K562 (cell line): ENCODE measurements around the gene TMEM260. TPM values are rescaled to one million over a fixed set of nuclear protein-coding genes. Genes with fewer than 3 reads are reported as not detected.

Source experiments
- ATAC-seq: fragments of 200-7000 bp; cut with Tn5 transposase; 3 replicates; pipeline ENCODE4 v1.9.1; 2020; ENCODE audit warnings: moderate library complexity
- BruUV-seq: library from RNA; stranded (reverse); fragments of 400-500 nt; replicated peaks from 2 replicates; lab custom pipeline; 2021; lab: Mats Ljungman, UMichigan
- CTCF ChIA-PET: fragments of 300-600 bp; formaldehyde crosslinking; extraction: SDS; loops from one replicate; lab custom pipeline; 2021; ENCODE audit warnings: low intra/inter-chr PET ratio; lab: Yijun Ruan, JAX
- POLR2A ChIA-PET: fragments of 300-600, 350-650 bp; sonication (Branson Sonifier 250); formaldehyde crosslinking; extraction: SDS; loops from one replicate; lab custom pipeline; 2021; ENCODE audit warnings: antibody characterized with exemption, inconsistent platforms; lab: Yijun Ruan, JAX
- DNase-seq, 4 experiments: peaks; one replicate each; pipeline versions ENCODE4 v3.0.0 to v3.0.0-alpha.2; 2011 to 2018; ENCODE audit warnings: low spot score in 3 of 4, mixed read lengths in 3 of 4; ENCODE audit errors: extremely low read depth in 1 of 4
- FAIRE-seq: peaks from 2 replicates; lab custom pipeline; 2011; peaks lifted over from hg19 to GRCh38; lab: Jason Lieb, UNC
- H2AFZ ChIP-seq: 2 replicates; pipeline ENCODE4 v1.6.0; 2011; ENCODE audit warnings: low read depth, low read length, control low read depth, inconsistent platforms
- H3K27ac ChIP-seq: fragments of 200-600 bp; 3 replicates; pipeline ENCODE4 v1.8.0; 2011; ENCODE audit warnings: low read depth, mild to moderate bottlenecking, control low read depth, inconsistent platforms, low read length, moderate library complexity, mixed read lengths; ENCODE audit errors: extremely low read depth
- H3K27me3 ChIP-seq, 2 experiments: fragments of 300-600 bp in 1 of 2; 2 replicates in 1 of 2; 3 replicates in 1 of 2; pipeline versions ENCODE4 v1.6.0 to v1.8.0; 2011; ENCODE audit warnings: inconsistent platforms in 2 of 2, low read length in 2 of 2, mild to moderate bottlenecking in 1 of 2, mixed read lengths in 1 of 2, moderate library complexity in 1 of 2; ENCODE audit not compliant: control insufficient read depth in 2 of 2, insufficient read depth in 2 of 2
- H3K36me3 ChIP-seq: fragments of 300-600 bp; 3 replicates; pipeline ENCODE4 v1.8.0; 2011; ENCODE audit warnings: mild to moderate bottlenecking, low read length, inconsistent platforms; ENCODE audit not compliant: control insufficient read depth, insufficient read depth
- H3K4me1 ChIP-seq, 2 experiments: fragments of 200-600 bp in 1 of 2; replicated peaks in 1 of 2; 2 replicates in 1 of 2; 3 replicates in 1 of 2; pipeline versions ENCODE4 v1.5.1 to v1.8.0; 2011; ENCODE audit warnings: inconsistent platforms in 2 of 2, low read length in 2 of 2, mild to moderate bottlenecking in 1 of 2, mixed read lengths in 1 of 2, moderate library complexity in 1 of 2; ENCODE audit not compliant: control insufficient read depth in 2 of 2, insufficient read depth in 2 of 2
- H3K4me2 ChIP-seq: 2 replicates; pipeline ENCODE4 v1.6.1; 2011; ENCODE audit warnings: low read length, control low read depth, inconsistent platforms, mixed read lengths; ENCODE audit not compliant: insufficient read depth
- H3K4me3 ChIP-seq: fragments of 200-600 bp; sonication (generic), shearing (Covaris generic); 2 replicates; pipeline ENCODE4 v1.5.1; 2016; ENCODE audit warnings: control low read depth, inconsistent platforms
- H3K79me2 ChIP-seq: fragments of 200-600 bp; 3 replicates; pipeline ENCODE4 v1.8.0; 2011; ENCODE audit warnings: low read length, inconsistent platforms; ENCODE audit not compliant: control insufficient read depth, insufficient read depth
- H3K9ac ChIP-seq, 2 experiments: 2 replicates each; pipeline versions ENCODE4 v1.6.0 to v1.6.1; 2011; ENCODE audit warnings: low read depth in 2 of 2, low read length in 2 of 2, control low read depth in 1 of 2, inconsistent platforms in 1 of 2, mild to moderate bottlenecking in 1 of 2, mixed read lengths in 1 of 2; ENCODE audit not compliant: insufficient read depth in 1 of 2
- H3K9me1 ChIP-seq: one replicate; pipeline ENCODE4 v1.6.0; 2011; ENCODE audit warnings: inconsistent platforms, mild to moderate bottlenecking, low read length, moderate library complexity; ENCODE audit not compliant: control insufficient read depth, insufficient read depth
- H3K9me3 ChIP-seq: replicated peaks from 2 replicates; pipeline ENCODE4 v1.5.1; 2011; ENCODE audit warnings: low read depth, low read length, inconsistent platforms; ENCODE audit not compliant: control insufficient read depth, insufficient read depth
- H4K20me1 ChIP-seq: replicated peaks from 2 replicates; pipeline ENCODE4 v1.6.1; 2011; ENCODE audit warnings: low read length, inconsistent platforms, mixed read lengths; ENCODE audit not compliant: control insufficient read depth, insufficient read depth
- CBFB ChIP-seq: sonication (generic); formaldehyde crosslinking; IDR thresholded peaks from 2 replicates; pipeline ENCODE4 v1.4.0; 2020; ENCODE audit warnings: mild to moderate bottlenecking, missing genetic modification reagents
- CREB3L1 ChIP-seq: fragments of 450-650 bp; IDR thresholded peaks from 2 replicates; pipeline ENCODE4 v1.6.1; 2014; ENCODE audit warnings: low read depth, mild to moderate bottlenecking, moderate library complexity, borderline replicate concordance
- E2F1 ChIP-seq: sonication (generic); formaldehyde crosslinking; IDR thresholded peaks from 2 replicates; pipeline ENCODE4 v1.8.1; 2023; ENCODE audit warnings: mild to moderate bottlenecking, missing genetic modification reagents, moderate library complexity
- IRF9 ChIP-seq: fragments of 450-650 bp; IDR thresholded peaks from 2 replicates; pipeline ENCODE4 v1.6.1; 2016; ENCODE audit warnings: missing biosample characterization, missing genetic modification characterization
- MGA ChIP-seq: fragments of 450-650 bp; IDR thresholded peaks from 2 replicates; pipeline ENCODE4 v1.6.1; 2016; ENCODE audit warnings: mild to moderate bottlenecking, moderate library complexity
- PHB2 ChIP-seq: fragments of 450-650 bp; IDR thresholded peaks from 2 replicates; pipeline ENCODE4 v1.6.1; 2017; ENCODE audit warnings: low read depth
- WGBS: fragments of 100-300 bp; shearing (Covaris generic); methylation state at CpG from one replicate; pipeline ENCODE4 v1.1.6; 2016; ENCODE audit warnings: low coverage, mixed read lengths; ENCODE audit not compliant: insufficient coverage; ENCODE audit errors: missing lambda C conversion rate; 5-methylcytosine and 5-hydroxymethylcytosine counted together
- in situ Hi-C: fragments of 300-500 bp; cut with MboI; formaldehyde crosslinking; loops from 4 replicates; pipeline ENCODE4 v1.15.0; 2018; ENCODE audit warnings: inconsistent platforms, mixed read lengths
- intact Hi-C: fragments of 100-400 bp; cut with micrococcal nuclease; formaldehyde crosslinking; loops from 2 replicates; pipeline ENCODE4 v1.14.2; 2022
- polyA plus RNA-seq, 8 experiments: library from polyadenylated mRNA; depleted of rRNA in 4 of 8; stranded (reverse) in 5 of 8; unstranded in 3 of 8; fragments of >200 nt; fragmentation: Nextera tagmentation in 2 of 8; fragmentation: Illumina TruSeq in 1 of 8; extraction: Ambion mirVana in 2 of 8; extraction: Trizol in 1 of 8; gene quantifications; 2 replicates each; pipeline versions ENCODE4 v1.2.1 to v1.2.3, GENCODE V29; 2011 to 2014; ENCODE audit warnings: inconsistent platforms in 1 of 8, missing spikeins in 1 of 8
- total RNA-seq, 7 experiments: library from RNA; depleted of rRNA in 6 of 7; stranded (reverse); fragments of >200 nt in 6 of 7; fragmentation: Illumina TruSeq in 2 of 7; extraction: Trizol in 2 of 7; gene quantifications; 2 replicates each; pipeline versions ENCODE4 v1.2.1 to v1.2.3, GENCODE V29; 2011 to 2021; ENCODE audit warnings: low replicate concordance in 1 of 7

Gene TMEM260
- total and polyA plus RNA-seq, 9 of the 15 experiments (the other 6 are each of a cell fraction or from before 2014, with no cell fraction given): 2.2 to 9.4 (median 6.0) TPM

GRCh38 chr14:56562883-56563282, 16.7 kb upstream of the TMEM260 start:
- ChIA-PET POLR2A (interaction anchor here (0.5 kb wide), 1 partner anchor 434 kb away, joined by 3 read pairs; no protein-coding TSS in a partner anchor), CTCF (interaction anchor here (0.6 kb wide), 1 partner anchor 330 kb away, joined by 3 read pairs; no protein-coding TSS in a partner anchor)
- DNase-seq: no peak
- no peaks in the 10 kb centered on the region for H3K36me3 ChIP-seq
- H2AFZ ChIP-seq: no peak overlapping the region
- no peak overlapping the region for H3K4me3 ChIP-seq
- H3K79me2 ChIP-seq: no peaks in the 10 kb centered on the region
- no peak for FAIRE-seq
- no peak for ATAC-seq
- intact Hi-C loops: no loop called here
- in situ Hi-C loops: loop anchor here (10.0 to 25.0 kb wide), 2 partner anchors 499 to 612 kb away; no protein-coding TSS in a partner anchor
- no peaks in the 10 kb centered on the region; a peak in 2 of 5 replicates for H3K27me3 ChIP-seq
- H3K27ac ChIP-seq: no peak overlapping the region
- 20% methylated on average over 1 of the region's 1 CpG for WGBS
- no peaks in the 10 kb centered on the region for H3K9me3 ChIP-seq
- no peaks in the 10 kb centered on the region for H3K4me1 ChIP-seq
- no peaks in the 10 kb centered on the region for H3K9me1 ChIP-seq
- BruUV-seq: no TSS peak
- no peak overlapping the region for H3K9ac ChIP-seq
- no peak overlapping the region for H3K4me2 ChIP-seq
- no peaks in the 10 kb centered on the region for H4K20me1 ChIP-seq
- no peak for TF ChIP-seq MGA
- TF ChIP-seq CBFB (CRISPR knock-in tag): no peak
- no peak for TF ChIP-seq IRF9 (tag)
- no peak for TF ChIP-seq E2F1 (CRISPR knock-in tag)
- TF ChIP-seq CREB3L1: no peak
- TF ChIP-seq PHB2: no peak
